Cardiac fibroblast (primary cell): ENCODE data around the gene BDKRB2.

Experiments used
- DNase-seq, 2 donors: peaks; one replicate each; pipeline versions ENCODE4 v3.0.0 to v3.0.0-alpha.2; 2010; ENCODE audit warnings: low read depth in 2 of 2
- H3K4me3 ChIP-seq, 2 donors: replicated peaks in 1 of 2; 1 replicate in 1 of 2; 2 replicates in 1 of 2; pipeline ENCODE4 v1.5.1; 2011; ENCODE audit warnings: low read depth in 2 of 2, low read length in 2 of 2, mild to moderate bottlenecking in 2 of 2, moderate library complexity in 1 of 2
- TF ChIP-seq, protein P1 (sequence below): IDR thresholded peaks from one replicate; pipeline ENCODE4 v1.5.1; 2011; ENCODE audit warnings: low read depth, mild to moderate bottlenecking, low read length, inconsistent platforms

BDKRB2 gene

DNA sequence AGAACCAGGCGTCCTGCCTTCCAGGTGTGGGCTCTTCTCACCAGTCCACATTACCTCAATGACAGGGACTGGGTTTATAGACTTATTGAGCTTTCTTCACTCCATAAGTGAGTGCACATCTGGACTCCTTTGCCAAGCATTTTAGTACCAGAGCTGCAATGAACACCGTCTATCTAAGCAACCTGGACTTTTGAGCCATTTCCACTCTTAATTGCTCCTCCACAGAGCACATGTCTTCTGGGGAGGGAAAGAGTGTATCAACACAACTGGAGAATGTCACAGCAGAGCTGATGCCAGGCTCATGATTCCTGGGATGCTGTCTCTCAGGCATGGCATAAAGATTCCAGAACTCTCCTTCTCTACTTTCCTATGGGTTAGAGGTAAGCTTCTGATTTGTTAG lies 43.0 kb upstream of the BDKRB2 start:
- TF ChIP-seq, protein P1, sequence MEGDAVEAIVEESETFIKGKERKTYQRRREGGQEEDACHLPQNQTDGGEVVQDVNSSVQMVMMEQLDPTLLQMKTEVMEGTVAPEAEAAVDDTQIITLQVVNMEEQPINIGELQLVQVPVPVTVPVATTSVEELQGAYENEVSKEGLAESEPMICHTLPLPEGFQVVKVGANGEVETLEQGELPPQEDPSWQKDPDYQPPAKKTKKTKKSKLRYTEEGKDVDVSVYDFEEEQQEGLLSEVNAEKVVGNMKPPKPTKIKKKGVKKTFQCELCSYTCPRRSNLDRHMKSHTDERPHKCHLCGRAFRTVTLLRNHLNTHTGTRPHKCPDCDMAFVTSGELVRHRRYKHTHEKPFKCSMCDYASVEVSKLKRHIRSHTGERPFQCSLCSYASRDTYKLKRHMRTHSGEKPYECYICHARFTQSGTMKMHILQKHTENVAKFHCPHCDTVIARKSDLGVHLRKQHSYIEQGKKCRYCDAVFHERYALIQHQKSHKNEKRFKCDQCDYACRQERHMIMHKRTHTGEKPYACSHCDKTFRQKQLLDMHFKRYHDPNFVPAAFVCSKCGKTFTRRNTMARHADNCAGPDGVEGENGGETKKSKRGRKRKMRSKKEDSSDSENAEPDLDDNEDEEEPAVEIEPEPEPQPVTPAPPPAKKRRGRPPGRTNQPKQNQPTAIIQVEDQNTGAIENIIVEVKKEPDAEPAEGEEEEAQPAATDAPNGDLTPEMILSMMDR: no peak
- DNase-seq: no peak
- no peak overlapping the region for H3K4me3 ChIP-seq

DNA sequence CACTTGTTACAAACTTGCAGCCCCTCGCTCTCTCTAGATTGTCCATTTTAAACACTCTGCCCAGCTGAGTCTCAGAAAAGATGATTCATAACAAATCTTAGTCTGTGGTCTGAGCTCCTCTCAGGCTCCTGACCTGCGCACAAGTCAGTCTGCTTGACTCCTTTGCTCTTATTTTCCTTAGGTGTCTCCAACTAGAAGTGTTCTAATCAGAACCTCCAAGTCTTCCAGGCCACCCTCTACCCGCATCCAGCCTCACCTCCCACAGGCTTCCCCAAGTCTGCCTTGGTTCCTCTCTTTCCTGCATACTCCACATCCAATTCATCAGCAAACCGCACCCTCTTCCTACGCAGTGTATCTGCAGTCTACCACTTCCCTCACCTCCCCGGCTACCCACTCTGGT lies 42.4 kb upstream of the BDKRB2 start:
- TF ChIP-seq, protein P1: no peak
- no peak for DNase-seq

DNA sequence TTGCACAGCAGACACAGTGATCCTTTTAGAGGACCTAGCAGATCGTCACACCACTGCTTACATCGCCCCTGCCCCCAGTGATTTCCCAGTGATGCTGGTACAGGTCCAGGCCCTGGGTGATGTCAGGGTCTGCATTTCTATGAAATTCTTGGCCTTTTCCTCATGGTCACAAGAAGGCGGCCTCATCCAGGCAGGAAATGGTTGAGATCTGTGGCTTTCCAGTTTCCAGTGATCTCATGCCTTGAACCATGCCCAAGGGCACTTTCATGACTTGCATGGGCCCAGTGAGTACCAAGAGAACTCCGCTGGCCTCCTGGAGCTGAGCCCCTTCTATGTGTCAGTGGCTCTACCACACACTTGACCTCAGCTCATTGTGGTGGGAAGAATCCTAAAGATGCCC lies 41.9 kb upstream of the BDKRB2 start:
- H3K4me3 ChIP-seq: no peak overlapping the region
- TF ChIP-seq, protein P1: no peak
- peak; percentile 34 to 55 for DNase-seq

More for the DNA sequence above, 42.4 kb upstream of the BDKRB2 start:
- H3K4me3 ChIP-seq: no peak overlapping the region

DNA sequence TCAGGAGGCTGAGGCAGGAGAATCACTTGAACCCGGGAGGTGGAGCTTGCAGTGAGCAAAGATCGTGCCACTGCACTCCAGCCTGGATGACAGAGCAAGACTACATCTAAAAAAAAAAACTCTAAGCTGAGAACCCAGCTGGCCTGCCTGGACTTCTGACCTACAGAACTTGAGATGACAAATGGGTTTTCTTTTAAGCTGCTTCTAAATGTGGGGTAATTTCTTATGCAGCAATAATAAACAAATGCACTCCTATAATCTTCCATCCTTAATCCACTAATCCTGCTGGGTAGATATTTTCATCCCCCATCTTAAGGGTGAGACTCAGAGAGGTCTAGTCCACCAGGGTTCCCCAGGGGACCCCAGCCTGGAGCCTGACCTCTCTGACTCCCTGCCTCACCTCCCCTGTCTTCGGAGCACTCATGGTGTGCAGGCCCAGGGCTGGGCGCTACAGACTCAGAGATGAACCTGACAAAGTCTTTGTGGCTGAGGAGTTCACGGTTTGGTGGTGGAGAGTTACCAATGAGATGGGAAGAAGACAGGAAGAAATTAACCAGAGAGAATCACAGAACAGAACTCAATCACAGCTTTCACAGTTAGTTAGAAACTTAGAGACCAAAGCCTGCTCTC lies 39.7 kb upstream of the BDKRB2 start:
- DNase-seq: no peak
- no peak overlapping the region for H3K4me3 ChIP-seq
- TF ChIP-seq, protein P1: no peak

DNA sequence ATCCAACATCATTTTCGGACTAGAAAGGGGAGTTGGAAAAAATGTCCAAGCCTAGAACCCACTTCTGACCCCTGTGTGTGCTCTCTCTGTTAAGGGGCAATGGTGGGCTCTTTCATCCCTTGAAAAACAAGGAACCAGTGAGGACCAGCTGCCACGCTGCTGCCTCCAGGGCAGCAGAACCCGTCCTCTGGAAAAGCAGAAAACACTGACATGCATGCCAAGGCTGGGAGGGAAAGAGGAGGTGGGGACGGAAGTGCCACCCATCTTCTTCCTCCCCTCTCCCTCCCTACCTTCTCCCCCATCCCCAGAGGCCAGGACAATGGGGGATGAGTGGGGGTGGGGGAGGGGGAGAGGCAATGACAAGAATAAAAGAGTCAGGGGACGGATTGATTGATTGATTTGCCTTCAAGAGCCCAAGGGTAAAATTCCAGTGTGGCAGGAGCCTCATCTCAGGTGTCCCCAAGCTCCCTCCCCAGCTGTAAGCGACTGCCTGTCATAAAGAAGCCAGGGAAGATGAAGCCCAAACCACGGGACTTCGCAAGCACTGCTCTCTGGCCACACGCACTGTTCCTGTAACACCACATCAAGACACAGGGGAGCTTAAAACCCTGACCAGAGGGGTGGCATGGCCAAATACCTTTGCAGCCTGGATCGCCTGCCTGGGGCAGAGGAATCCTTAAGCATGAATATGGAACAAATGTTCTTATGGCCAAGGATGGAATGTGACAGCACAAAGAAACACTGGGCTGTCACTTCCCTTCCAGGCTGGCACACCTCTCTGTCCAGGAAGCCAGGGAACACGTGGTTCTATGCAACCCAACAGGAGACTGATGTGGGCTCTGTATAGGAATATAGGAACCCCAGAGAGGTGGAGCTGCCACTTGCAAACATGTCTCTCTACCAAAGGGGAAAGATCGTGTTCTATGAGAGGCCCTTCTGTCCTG lies 38.9 kb upstream of the BDKRB2 start:
- TF ChIP-seq, protein P1: no peak
- no peak for DNase-seq
- no peak overlapping the region for H3K4me3 ChIP-seq

DNA sequence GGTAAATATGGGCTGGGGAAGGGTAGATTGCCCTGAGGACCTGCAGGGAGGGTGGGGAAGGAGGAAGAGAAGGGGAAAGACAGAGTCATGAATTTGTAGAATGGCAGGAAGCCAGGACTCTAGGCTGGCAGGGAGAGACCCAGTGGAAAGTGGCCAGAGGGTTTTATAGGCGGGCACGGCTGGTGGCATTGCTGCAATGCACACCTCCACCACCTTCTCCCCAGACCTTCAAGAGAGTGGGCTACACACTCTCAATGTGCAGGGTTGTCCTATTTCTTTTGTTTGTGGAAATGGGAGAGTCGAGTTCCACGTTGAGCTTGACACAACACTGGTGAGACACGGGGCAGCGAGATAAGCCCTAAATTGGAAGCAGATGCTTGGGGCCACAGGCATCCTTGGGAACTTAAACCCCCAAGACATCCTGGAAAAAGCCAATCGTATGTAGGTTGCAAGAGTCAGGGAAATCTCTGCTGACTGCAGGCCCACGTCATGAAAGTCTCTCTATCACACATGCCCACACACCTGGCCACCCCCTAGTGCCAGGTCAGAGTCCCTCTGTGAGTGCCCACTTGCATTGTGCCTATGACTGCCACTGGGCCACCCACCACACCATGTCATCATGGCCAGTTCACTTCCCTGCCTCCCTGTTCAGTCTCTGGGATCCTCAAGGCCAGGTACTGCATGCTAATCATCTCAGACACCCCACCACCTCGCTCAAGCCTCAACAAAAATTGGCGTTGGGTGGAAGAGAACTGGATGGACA lies 38.0 kb upstream of the BDKRB2 start:
- H3K4me3 ChIP-seq: no peak overlapping the region
- peak in 1 of 2 donors; percentile 40 for DNase-seq
- TF ChIP-seq, protein P1: no peak
